ENCODE data around the gene LUC7L3.

The LUC7L3 gene

DNA sequence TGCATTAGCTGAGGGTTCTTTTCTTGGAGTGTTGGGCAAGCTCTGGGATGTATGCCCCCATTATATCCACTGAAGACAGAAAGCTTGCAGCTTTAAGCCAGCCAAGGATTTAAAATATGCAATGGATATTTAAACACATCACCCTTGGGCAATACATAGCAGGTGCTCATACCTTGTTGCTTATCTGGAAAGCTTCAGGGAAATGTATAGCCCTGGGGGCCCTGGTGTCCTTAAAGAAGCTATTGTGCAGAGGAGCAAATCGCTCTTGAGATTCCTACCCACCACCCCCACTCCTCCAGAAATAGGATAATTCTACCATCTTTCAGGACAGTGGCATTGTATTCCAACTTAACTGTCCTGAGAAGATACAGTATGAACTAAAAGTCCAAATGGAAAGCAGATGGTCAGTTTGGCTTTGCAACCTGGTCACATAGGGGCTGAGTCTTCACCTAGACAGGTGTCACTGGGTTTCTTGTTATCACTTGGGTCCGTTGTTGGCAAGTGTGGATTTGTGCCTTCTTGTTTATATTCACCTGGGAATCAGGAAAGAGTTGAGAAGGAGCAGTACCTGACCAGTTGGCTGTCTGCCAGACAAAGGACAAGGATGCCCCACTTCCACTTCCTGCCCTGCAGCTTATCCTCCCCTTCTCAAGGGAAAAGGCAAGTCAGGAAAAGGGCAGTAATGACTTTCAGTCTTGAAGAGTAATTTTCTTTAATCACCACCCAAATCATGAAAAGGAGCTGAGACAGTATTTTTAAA is 44.5 kb downstream of the LUC7L3 start:
- no peak for DNase-seq

DNA sequence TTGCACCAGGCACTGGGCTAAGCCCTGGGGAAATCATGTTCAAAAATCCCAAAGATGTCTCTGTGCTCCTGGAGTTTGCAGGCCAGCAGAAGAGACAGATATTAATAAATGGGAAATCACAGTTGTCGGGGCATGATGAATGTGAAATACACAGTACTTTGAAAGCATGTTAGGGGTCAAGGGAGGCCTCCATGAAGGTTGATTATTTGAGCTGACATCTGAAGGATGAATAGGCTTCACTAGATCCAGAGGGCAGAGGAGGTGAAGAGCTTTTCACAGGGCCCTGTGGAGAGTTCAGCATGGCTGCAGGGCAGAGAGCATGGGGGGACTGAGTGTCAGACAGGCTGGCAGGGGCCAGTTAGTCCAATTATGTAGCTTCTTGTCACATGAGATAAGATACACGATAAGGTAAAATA is 45.3 kb downstream of the LUC7L3 start:
- no peak for DNase-seq

DNA sequence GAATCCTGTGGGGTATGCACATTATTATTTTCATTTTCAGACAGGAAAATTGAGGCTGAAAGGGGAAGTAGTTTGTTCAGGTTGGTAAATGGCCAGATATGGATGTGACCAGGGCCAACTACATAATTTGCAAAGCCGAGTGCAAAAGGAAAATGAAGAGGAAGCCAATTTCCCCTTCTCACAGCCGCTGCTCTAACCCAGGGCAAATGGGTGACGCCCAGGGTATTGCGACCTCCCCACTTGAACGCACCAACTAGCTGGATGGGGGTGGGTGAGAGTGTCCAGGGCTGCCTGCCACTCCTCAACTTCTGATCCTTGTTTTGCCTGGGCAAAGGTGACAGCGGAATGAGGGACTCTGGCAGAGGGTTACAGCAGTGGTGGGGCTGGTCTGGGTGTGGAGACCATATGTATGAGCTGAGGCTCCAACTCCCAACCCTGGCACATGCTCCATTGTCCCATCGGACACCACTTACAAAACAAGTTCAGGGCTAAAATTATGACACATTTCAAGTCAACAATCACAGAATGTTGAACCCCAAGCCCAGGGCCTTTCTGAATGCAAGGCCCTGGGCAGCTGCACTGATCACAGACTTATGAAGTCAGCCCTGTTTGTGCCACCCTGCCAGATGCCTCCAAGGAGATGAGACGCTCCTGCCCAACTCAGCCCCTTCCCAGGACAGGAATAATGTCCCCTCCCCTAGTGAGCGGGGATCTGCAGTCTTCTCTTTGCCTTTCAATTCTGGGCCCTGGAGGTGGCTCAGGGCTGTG is 46.2 kb downstream of the LUC7L3 start:
- DNase-seq = peak; percentile 76

DNA sequence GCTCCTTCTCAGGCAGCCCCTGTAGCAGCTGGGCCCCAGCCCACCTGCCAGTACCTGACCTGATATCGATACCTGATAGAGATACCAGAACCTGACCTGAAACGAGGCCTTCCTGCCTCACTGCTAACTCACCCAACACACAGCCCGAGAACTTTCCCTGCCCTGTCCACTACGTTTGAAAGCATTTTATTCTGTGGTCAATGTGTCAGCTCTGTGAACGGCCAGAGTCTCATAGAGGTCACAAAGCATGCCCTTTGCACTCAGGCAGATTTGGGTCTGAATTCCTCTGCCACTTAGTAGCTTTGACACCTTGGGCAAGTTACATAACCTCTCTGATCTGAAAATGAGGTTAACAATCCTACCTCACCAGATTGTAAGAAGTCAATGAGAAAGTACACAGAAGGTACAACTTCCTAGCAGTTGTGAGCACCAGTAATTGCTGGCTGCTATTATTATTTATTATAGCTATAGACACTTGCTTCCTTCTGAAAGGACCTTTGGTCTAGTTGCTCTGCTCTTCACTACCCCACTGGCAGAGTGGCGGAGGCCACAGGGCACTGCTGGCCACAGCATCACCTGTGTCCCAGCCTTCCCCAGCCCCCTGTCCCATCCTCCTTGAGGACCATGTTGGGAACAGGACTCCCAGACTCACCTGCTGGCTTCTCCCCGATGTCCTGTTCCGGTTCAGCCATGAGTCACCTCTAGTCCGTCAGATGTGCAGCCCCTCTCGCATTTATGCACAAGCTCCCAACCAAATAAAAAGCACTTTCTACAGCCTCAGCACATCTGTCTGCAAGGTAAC is 47.0 kb downstream of the LUC7L3 start:
- no peak for DNase-seq

DNA sequence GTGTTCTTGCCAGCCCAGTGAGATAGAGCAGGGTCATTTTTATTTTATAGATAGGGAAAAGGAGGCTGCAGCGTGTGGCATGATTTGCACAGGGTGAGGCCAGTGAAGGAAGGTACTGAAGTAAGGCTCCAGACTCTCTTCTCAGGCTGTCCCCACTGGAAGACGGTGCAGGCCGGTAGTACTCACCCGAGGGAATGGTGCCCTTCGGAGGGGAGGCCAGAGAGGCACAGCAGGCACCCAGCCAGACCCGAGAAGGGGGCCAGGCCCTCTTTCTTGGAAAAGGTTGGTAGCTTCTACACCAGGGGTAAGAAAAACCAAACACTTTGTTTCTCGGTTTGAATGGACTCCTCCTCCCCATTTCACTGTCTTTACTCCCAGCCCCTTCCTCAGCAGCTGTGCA is 47.6 kb downstream of the LUC7L3 start:
- DNase-seq = no peak

DNA sequence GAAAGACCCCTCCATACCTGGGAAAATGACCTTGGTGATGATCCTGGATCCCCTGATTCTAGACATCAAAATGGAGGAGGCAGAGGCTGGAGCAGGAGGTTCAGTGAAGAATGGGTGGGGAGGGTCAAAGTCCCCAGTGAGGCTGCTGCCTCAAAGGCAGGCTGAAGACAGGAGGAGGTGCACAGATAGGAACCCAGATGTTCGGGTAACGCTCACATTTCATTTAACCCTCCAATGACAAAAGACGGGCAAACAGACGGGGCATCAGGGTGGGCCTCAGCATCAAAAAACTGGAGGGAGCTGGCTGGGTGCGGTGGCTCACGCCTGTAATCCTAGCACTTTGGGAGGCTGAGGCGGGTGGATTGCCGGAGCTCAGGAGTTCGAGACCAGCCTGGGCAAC is 48.0 kb downstream of the LUC7L3 start, which contains the start of gene ANKRD40CL:
Gene ANKRD40CL, minus strand, starts transcription at position 73 of the 400 bp plus-strand sequence. CDS start 605 bp downstream, outside the sequence.
- no peak for DNase-seq

DNA sequence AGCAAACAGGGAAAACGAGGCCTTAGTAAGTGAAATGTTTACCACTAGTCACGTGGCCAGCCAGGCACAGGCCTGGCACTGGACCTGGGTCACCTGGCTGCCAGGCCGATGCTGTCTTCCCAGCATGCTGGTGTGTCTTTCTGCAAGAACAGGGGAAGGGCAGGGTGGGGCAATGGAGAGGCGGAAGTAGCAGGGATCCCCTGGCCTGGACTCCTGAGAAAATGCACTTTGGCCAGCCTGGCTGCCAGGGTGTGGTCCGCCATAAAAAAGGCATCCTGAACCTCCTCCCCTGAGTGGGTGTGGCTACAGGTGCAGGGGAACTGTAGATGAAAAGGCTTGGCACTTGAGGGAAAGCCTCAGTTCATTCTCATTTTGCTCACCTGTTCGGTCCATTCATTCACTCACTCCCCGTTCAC is 49.0 kb downstream of the LUC7L3 start:
- no peak for DNase-seq

DNA sequence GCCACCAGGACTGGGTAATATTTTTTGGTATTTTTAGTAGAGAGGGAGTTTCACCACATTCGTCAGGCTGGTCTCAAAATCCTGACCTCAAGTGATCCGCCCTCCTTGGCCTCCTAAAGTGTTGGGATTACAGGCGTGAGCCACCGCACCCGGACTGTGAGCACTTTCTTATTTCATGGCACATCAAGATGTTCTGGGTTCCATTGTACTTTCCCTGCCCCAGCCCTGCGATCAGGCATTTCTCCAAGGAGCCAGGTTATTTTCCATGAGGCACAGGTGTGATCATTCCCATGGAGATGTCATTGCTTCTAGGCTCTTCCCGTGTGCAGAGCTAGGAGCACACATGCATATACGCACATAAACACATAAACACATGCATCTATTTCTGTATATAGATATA is 50.5 kb downstream of the LUC7L3 start:
- no peak for DNase-seq

DNA sequence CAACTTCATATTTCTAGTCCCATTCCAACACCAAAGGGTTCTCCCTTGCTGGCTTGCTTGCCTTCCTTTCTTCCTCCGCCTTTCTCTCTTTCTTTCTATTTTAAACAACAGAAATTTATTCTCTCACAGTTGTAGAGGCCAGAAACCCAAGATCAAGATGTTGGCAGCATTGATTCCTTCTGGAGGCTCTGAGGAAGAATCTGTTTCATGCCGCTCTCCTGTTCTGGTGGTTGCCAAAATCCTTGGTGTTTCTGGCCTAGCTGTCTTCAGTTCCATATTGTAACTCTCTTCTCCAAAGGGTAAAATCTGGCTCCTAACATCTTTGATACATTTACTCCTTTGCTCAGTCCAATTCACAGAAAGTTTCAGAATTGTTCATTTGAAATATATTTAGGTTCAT is 50.9 kb downstream of the LUC7L3 start:
- no peak for DNase-seq

DNA sequence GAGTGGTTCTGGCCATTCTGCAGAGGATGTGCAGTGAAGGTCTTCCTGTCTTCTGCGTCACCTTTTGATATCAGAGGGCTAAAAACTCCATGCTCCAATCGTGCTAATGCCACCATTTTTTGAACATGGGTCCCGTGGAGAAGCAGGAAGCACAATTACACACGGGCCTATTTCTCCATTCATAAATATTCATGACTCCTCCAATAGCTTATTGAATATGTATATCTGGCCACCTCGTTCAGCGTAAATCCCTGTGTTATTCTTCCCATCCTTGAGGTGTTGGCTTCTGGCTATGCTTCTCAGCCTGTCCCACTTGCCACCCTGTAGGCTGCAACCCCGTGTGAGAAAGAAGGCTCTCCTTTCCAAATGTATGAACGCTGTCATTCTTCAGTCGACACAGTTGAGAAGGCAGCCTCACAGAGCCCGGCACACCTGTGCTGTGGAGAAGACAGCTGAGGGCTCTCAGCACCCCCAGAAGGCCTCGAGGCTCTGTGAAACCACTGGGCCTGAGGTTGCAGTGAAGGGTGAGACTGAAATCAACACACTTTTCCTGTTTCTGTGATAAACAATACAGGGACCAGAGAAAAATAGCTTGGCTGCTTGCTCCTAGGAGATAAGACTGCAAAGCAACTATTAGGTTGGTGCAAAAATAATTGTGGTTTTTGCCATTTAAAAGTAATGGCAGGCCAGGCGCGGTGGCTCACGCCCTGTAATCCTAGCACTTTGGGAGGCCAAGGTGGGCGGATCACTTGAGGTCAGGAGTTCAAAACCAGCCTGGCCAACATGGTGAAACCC is 52.8 kb downstream of the LUC7L3 start:
- peak; percentile 67 for DNase-seq

DNA sequence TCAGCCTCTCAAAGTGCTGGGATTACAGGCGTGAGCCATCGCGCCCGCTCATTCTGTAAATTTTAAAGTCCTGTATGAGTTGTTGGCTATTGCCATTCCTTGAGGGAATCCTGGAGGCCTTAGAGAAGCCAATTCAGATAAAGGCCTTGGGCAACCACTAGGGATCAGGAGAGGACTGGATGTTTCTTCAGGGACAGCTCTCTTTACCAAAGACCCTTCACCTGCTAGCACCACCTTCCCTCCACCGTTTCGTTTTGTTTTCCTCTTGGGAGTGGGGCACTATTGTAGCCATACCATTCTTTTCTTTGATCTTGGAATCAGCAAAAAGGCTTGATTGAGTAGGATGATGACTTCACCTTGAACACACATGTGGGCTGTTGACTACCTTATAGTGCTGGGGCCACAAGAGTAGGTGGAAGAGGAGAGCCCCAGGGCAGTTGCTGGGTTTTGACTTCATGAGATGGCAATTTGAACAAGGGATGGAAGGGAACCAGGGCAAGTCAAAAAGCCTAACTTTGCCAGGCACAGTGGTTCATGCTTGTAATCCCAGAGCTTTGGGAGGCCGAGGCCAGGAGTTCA is 54.9 kb downstream of the LUC7L3 start:
- no peak for DNase-seq

DNA sequence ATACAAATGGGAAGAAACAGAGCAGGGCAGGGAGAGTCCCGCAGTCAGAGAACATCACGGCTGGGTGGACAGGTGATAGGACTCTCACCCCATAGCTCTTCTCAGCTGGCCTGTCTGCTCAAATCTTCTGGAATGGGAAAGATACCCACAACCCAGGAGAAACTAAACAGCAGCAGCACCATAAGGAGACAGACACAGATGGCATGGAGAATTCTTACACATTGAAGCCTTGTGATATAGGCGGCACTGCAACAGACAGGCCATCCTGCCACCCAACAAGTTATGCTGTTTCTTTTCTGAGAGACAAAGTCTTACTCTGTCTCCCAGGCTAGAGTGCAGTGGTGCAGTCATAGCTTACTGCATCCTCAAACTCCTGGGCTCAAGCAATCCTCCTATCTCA is 56.5 kb downstream of the LUC7L3 start:
- DNase-seq = no peak

DNA sequence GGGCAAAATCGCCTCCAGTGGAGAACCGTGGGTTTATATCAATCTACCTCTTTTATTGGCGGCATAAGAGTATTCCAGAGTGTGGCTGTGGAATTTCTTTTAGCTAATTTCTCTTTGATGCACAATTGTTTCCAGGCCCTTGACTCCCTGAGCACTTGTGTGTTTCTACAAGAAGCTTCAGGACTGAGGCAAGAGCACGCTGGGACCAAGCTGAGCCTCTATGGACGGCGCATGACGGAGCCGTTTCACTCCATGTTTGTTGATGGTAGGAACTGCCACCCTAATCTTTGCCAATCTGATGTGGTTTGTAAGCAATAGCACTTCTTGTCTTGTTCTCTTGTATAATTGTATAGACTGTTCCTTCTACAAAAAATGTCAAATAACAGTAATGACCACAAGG is 59.1 kb downstream of the LUC7L3 start:
- no peak for DNase-seq

DNA sequence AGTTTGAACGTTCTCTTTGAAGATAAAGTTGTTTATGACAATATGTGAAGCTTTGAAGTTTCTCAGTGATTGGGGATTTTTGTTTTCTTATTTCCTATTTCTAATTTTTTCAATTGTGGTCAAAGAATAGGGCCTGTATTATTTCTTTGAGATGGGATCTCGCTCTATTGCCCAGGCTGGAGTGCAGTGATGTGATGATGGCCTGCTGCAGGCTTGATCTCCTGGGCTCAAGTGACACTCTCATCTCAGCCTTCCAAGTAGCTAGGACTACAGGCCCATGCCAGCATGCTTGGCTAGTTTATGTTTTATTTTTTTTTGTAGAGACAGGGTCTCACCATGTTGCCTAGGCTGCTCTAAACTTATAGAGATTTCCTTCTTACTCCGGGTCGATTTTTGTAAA is 59.6 kb downstream of the LUC7L3 start:
- no peak for DNase-seq

DNA sequence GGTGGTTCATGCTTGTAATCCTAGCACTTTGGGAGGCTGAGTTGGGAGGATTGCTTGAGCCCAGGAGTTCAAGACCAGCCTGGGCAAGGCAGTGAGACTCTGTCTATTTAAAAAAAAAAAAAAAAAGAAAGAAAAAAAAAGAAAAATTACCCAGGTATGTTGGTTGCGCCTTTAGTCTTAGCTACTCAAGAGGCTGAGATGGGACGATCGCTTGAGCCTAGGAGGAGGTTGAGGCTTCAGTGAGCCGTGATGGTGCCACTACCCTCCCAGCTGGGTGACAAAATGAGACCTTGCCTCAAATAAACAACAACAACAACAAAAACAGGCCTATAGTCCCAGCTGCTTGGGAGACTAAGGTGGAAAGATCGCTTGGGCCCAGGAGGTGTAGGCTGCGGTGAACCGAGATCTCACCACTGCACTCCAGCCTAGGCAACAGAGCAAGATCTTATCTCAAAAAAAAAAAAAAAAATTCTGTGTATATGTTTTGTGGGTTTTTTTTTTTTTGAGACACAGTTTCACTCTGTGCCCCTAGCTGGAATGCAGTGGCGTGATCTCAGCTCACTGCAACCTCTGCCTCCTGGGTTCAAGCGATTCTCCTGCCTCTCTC is 60.4 kb downstream of the LUC7L3 start:
- peak; percentile 18 for DNase-seq

DNA sequence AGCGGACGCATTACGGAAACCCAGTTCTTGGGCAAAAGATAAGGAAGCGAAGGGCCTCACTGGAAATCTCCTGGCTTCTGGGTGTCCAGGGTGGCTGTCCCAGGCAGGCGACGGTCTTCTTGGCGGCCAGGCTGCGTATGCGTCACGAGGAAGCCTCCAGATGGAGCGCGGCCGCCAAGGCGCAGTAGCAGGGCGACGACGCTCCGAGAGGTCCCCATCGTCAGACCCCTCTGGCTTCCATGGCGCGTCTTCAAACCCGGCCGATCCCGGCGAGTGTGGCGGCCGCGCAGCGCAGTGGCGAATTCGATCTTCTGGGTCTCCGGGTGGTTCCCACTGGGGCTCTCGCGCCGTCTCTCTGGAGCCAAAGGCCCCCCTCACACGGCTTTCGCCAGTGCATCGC is 61.8 kb downstream of the LUC7L3 start:
- DNase-seq = no peak

DNA sequence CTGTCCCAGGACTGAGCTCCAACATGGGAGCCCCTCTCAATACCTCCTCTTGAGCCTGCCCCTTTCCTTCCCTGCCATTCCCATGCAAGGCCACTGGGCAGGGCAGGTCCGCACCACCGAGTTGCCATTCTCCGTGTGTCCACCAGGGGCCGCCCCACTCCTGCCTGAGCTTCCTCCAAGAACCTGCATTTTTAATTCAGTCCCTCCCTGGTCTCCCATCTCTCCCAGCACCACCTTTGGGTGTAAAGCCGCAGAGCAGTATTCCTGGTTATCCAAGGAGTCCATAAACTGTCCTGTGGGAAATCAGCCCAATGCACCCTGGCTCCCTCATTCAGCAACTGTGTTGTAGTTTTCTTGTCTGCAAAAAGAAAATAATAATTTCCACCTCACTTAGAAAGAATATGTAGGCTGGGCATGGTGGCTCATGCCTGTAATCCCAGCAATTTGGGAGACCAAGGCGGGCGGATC is 63.8 kb downstream of the LUC7L3 start:
- DNase-seq = peak; percentile 91

DNA sequence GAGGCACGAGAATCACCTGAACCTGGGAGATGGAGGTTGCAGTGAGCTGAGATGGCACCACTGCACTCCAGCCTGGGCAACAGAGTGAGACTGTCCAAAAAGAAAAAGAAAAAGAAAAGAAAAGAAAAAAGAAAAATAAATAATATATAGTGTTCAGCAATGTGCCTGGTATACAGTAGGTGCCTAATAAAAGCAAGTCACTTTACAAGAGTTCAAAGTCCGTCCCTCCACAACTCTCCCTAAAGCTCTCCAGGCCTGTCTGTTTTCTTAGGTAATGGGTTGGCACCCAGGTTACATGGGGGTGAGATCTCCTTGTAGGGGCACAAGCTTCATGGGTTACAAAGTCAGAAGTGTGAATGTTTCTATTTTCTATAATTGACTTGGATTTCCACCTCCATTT is 64.5 kb downstream of the LUC7L3 start:
- DNase-seq = no peak

DNA sequence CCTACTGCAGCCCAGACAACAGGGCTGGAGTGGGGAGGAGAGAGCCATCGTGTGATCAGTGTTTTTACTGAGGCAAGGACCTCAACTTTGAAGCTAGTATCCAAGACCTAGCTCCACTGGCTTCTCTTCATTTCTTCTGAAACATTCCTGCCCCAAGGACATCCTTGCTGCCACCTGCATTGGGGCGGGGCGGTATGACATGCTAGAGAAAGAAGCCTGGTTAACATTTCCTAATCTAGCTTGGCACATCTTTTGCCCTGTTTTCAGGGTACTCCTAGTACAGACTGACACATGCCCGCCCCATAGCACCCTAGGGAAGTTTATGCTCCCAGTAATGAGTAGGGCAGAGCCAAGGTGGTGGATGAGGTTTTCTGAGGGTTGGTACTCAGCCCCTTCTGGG is 65.7 kb downstream of the LUC7L3 start:
- DNase-seq = no peak

DNA sequence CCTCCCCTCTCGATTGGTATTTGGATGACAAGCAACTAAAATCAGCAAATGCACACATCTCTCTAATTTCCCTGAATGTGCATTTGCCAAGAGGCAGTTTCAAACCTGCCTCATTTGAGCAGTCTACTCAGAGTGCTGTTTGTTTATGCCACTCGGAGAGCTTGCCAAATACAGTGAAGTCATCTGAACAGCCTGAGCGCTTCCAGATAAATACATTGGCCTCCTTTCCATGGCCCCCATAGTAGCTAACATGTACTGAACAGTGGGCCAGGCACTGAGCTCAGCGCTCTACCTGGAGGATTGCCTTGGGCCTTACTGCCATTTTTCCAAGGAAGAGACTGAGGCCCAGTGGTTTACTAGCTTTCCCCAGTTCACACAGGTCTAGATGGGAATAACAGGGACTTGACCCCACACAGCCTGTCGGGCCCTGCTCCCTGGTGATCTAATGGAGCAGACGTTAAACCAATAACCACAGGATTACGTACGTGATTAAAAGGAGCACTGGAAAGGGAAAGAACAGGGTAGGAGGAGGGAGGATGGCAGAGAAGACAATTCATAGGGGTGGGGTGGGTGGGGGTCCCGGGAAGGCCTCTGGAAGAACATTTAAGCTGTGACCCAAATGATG is 66.7 kb downstream of the LUC7L3 start:
- DNase-seq = no peak

DNA sequence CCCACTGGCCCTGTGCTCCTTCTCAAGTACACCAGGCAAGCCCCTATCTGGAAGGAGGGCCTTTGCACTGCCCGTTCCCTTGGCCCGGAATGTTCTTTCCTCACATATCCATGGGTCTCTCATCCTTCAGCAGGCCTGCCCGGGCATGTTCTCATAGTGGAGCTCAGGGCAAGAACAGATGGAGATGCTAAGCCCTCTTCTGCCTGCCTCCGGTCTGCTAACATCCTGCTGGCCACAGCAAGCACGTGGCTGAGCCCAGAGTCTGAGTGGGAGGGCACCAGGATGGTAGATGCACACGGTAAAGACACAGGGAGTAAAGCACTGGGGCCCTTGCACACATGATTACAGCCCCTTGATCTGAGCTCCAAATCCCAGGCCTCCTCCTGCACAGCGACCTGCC is 67.7 kb downstream of the LUC7L3 start:
- DNase-seq = no peak
